Caco-2 (cell line): ENCODE data around the gene HCCS. TPM values are rescaled to one million over a fixed set of nuclear protein-coding genes. Genes with fewer than 3 reads are reported as not detected.

ENCODE experiments used
- BruUV-seq: library from RNA; stranded (reverse); fragments of 400-500 nt; replicated peaks from 2 replicates; lab custom pipeline; 2021; lab: Mats Ljungman, UMichigan
- CTCF ChIA-PET: fragments of 300-600 bp; sonication (Branson Sonifier 250); formaldehyde crosslinking; loops from one replicate; lab custom pipeline; 2022; ENCODE audit warnings: antibody characterized with exemption; lab: Charles Lee
- POLR2A ChIA-PET: fragments of 300-600 bp; sonication (Branson Sonifier 250); formaldehyde crosslinking; loops from one replicate; lab custom pipeline; 2022; ENCODE audit warnings: antibody characterized with exemption; lab: Charles Lee
- DNase-seq, 2 experiments: peaks; one replicate each; pipeline versions ENCODE4 v3.0.0 to v3.0.0-alpha.2; 2020 to 2022
- H3K27me3 ChIP-seq: replicated peaks from 2 replicates; pipeline ENCODE4 v1.6.0; 2011; ENCODE audit warnings: low read length; ENCODE audit not compliant: control insufficient read depth, insufficient read depth
- H3K36me3 ChIP-seq: 2 replicates; pipeline ENCODE4 v1.5.1; 2011; ENCODE audit warnings: low read length; ENCODE audit not compliant: control insufficient read depth, insufficient read depth
- H3K4me1 ChIP-seq: fragments of 250-450 bp; sonication (Bioruptor Pico); 2 replicates; pipeline ENCODE4 v1.5.1; 2020; ENCODE audit warnings: mild to moderate bottlenecking
- H3K4me3 ChIP-seq: 2 replicates; pipeline ENCODE4 v1.5.1; 2011; ENCODE audit warnings: low read depth, mild to moderate bottlenecking, control low read depth, low read length
- H3K9me3 ChIP-seq: fragments of 250-450 bp; sonication (Bioruptor Pico); 2 replicates; pipeline ENCODE4 v1.5.1; 2020; ENCODE audit warnings: mild to moderate bottlenecking, moderate library complexity
- H3K27ac Mint-ChIP-seq: one replicate; pipeline ENCODE4 v1.8.0; 2022; ENCODE audit warnings: mixed read lengths; ENCODE audit not compliant: unreplicated experiment
- H3K27me3 Mint-ChIP-seq: one replicate; pipeline ENCODE4 v1.8.0; 2022; ENCODE audit warnings: mixed read lengths; ENCODE audit not compliant: insufficient read depth, unreplicated experiment
- H3K36me3 Mint-ChIP-seq: one replicate; pipeline ENCODE4 v1.8.0; 2022; ENCODE audit warnings: mild to moderate bottlenecking, mixed read lengths; ENCODE audit not compliant: insufficient read depth, unreplicated experiment
- H3K4me1 Mint-ChIP-seq: one replicate; pipeline ENCODE4 v1.8.0; 2022; ENCODE audit warnings: low read depth, mixed read lengths; ENCODE audit not compliant: unreplicated experiment
- H3K4me3 Mint-ChIP-seq: one replicate; pipeline ENCODE4 v1.8.0; 2022; ENCODE audit warnings: mild to moderate bottlenecking, moderate library complexity, mixed read lengths; ENCODE audit not compliant: unreplicated experiment
- H3K9me3 Mint-ChIP-seq: one replicate; pipeline ENCODE4 v1.8.0; 2022; ENCODE audit warnings: mixed read lengths; ENCODE audit not compliant: unreplicated experiment
- intact Hi-C: fragments of 100-400 bp; cut with micrococcal nuclease; formaldehyde crosslinking; loops from one replicate; pipeline ENCODE4 v1.10.0; 2022; ENCODE audit not compliant: unreplicated experiment
- total RNA-seq: library from RNA; stranded (reverse); gene quantifications from 2 replicates; pipeline ENCODE4 v1.2.3, GENCODE V29; 2022
- TF ChIP-seq, protein P1 (sequence below), 2 experiments: fragments of 200-600 bp in 1 of 2; IDR thresholded peaks; 1 replicate in 1 of 2; 2 replicates in 1 of 2; pipeline versions ENCODE4 v1.5.1 to v1.8.0; 2011 to 2022; ENCODE audit warnings: antibody characterized with exemption in 1 of 2, control low read depth in 1 of 2, inconsistent platforms in 1 of 2, low read depth in 1 of 2, low read length in 1 of 2, mild to moderate bottlenecking in 1 of 2, moderate library complexity in 1 of 2; ENCODE audit not compliant: insufficient read depth in 1 of 2, severe bottlenecking in 1 of 2, unreplicated experiment in 1 of 2

Gene HCCS
- total RNA-seq, 1 experiment from 2014 or later: 42.4 TPM

DNA sequence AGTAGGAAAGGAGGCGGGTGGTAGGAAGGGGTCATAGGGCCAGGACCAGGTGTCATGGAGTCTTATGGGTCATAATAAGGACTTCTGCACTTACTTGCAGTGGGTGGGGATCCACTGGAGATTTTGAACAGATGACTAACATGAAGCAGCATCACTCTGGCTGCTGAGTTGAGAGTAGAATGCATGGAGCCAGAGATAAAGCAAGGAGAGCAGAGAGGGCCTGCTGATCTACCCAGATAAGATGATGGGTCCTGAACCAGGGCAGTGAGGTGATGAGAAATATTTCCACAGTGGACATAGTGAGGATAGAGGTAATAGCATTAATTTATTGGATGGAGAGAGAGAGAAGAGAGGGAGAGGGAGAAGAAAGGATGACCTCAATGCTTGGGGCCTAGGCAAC, 48.0 kb downstream of the HCCS start:
- no peaks in the 10 kb centered on the region for H3K27me3 Mint-ChIP-seq
- TF ChIP-seq, protein P1, sequence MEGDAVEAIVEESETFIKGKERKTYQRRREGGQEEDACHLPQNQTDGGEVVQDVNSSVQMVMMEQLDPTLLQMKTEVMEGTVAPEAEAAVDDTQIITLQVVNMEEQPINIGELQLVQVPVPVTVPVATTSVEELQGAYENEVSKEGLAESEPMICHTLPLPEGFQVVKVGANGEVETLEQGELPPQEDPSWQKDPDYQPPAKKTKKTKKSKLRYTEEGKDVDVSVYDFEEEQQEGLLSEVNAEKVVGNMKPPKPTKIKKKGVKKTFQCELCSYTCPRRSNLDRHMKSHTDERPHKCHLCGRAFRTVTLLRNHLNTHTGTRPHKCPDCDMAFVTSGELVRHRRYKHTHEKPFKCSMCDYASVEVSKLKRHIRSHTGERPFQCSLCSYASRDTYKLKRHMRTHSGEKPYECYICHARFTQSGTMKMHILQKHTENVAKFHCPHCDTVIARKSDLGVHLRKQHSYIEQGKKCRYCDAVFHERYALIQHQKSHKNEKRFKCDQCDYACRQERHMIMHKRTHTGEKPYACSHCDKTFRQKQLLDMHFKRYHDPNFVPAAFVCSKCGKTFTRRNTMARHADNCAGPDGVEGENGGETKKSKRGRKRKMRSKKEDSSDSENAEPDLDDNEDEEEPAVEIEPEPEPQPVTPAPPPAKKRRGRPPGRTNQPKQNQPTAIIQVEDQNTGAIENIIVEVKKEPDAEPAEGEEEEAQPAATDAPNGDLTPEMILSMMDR (IDR thresholded peaks at IDR 0.05; ENCODE audit: insufficient read depth in 1 of 2, low read depth in 1 of 2, low read length in 1 of 2, severe bottlenecking in 1 of 2, unreplicated experiment in 1 of 2): no peak
- CTCF ChIA-PET: no interaction called here

GRCh38 chrX:11164433-11164832, 53.3 kb downstream of the HCCS start:
- no peak overlapping the region for H3K4me3 ChIP-seq
- ChIA-PET CTCF (no interaction called here), POLR2A (no interaction called here)
- H3K36me3 ChIP-seq: no peaks in the 10 kb centered on the region
- no peaks in the 10 kb centered on the region for H3K27me3 ChIP-seq
- Mint-ChIP-seq H3K27me3 (no peaks in the 10 kb centered on the region), H3K4me3 (no peak overlapping the region), H3K27ac (no peak overlapping the region), H3K36me3 (no peaks in the 10 kb centered on the region), H3K9me3 (no peaks in the 10 kb centered on the region), H3K4me1 (no peaks in the 10 kb centered on the region)
- DNase-seq: no peak
- BruUV-seq: no TSS peak
- H3K9me3 ChIP-seq: no peaks in the 10 kb centered on the region
- TF ChIP-seq, protein P1 (IDR thresholded peaks at IDR 0.05; ENCODE audit: insufficient read depth in 1 of 2, low read depth in 1 of 2, low read length in 1 of 2, severe bottlenecking in 1 of 2, unreplicated experiment in 1 of 2): no peak
- intact Hi-C loops: no loop called here
- H3K4me1 ChIP-seq: no peaks in the 10 kb centered on the region

More for the DNA sequence above, 48.0 kb downstream of the HCCS start:
- Mint-ChIP-seq H3K4me3 (no peak overlapping the region), H3K4me1 (no peaks in the 10 kb centered on the region), H3K36me3 (no peaks in the 10 kb centered on the region), H3K27ac (no peak overlapping the region), H3K9me3 (no peaks in the 10 kb centered on the region)
- intact Hi-C loops: no loop called here
- Histone ChIP-seq H3K4me3 (no peak overlapping the region), H3K9me3 (no peaks in the 10 kb centered on the region), H3K27me3 (no peaks in the 10 kb centered on the region), H3K4me1 (no peaks in the 10 kb centered on the region), H3K36me3 (no peaks in the 10 kb centered on the region)
- no TSS peak for BruUV-seq
- POLR2A ChIA-PET: no interaction called here
- no peak for DNase-seq

- Mint-ChIP-seq H3K27ac (no peak overlapping the region), H3K27me3 (no peaks in the 10 kb centered on the region), H3K4me3 (no peak overlapping the region), H3K9me3 (peaks cover 9% of the 10 kb centered on the region), H3K4me1 (no peaks in the 10 kb centered on the region), H3K36me3 (no peaks in the 10 kb centered on the region)
- CTCF ChIA-PET: no interaction called here
- no peaks in the 10 kb centered on the region for H3K9me3 ChIP-seq
- BruUV-seq: no TSS peak
- H3K4me1 ChIP-seq: no peaks in the 10 kb centered on the region
- H3K27me3 ChIP-seq: no peaks in the 10 kb centered on the region
- intact Hi-C loops: no loop called here
- DNase-seq: no peak
- H3K4me3 ChIP-seq: no peak overlapping the region
- H3K36me3 ChIP-seq: no peaks in the 10 kb centered on the region
- TF ChIP-seq, protein P1 (IDR thresholded peaks at IDR 0.05; ENCODE audit: insufficient read depth in 1 of 2, low read depth in 1 of 2, low read length in 1 of 2, severe bottlenecking in 1 of 2, unreplicated experiment in 1 of 2): no peak
- POLR2A ChIA-PET: no interaction called here
Observed at GRCh38 chrX:11171956-11172355, 60.8 kb downstream of the HCCS start.
